GM12878 (cell line): Measurements from ENCODE around the gene LIN7B.

Experiments used
- BRCA1 ChIP-seq: IDR thresholded peaks from 2 replicates; pipeline ENCODE4 v1.6.1; 2011; ENCODE audit warnings: low read depth, low read length, improper control_type of control experiment
- FOXK2 ChIP-seq: fragments of 450-650 bp; IDR thresholded peaks from 2 replicates; pipeline ENCODE4 v1.6.1; 2017; ENCODE audit warnings: mild to moderate bottlenecking, moderate library complexity
- GABPA ChIP-seq: IDR thresholded peaks from 2 replicates; pipeline ENCODE4 v1.6.1; 2014; ENCODE audit warnings: antibody characterized with exemption, low read depth, mild to moderate bottlenecking, inconsistent platforms
- JUND ChIP-seq: IDR thresholded peaks from 2 replicates; pipeline ENCODE4 v1.6.1; 2012; ENCODE audit warnings: low read depth, mild to moderate bottlenecking, low read length, improper control_type of control experiment, moderate library complexity
- PAX5 ChIP-seq: IDR thresholded peaks from 2 replicates; pipeline ENCODE4 v1.6.1; 2011; ENCODE audit warnings: low read depth, low read length, borderline replicate concordance
- POLR2A ChIP-seq: IDR thresholded peaks from 2 replicates; pipeline ENCODE4 v1.6.1; 2011; ENCODE audit warnings: low read depth, mild to moderate bottlenecking, low read length
- RAD21 ChIP-seq: IDR thresholded peaks from 2 replicates; pipeline ENCODE4 v1.6.1; 2011; ENCODE audit warnings: mild to moderate bottlenecking, low read depth, low read length, moderate library complexity; ENCODE audit not compliant: insufficient read depth
- RUNX3 ChIP-seq: IDR thresholded peaks from 2 replicates; pipeline ENCODE4 v1.6.1; 2012; ENCODE audit warnings: low read length, inconsistent platforms
- YY1 ChIP-seq: IDR thresholded peaks from 2 replicates; pipeline ENCODE4 v1.6.1; 2011; ENCODE audit warnings: low read depth, mild to moderate bottlenecking, low read length
- TF ChIP-seq, protein P1 (sequence below): fragments of 450-650 bp; IDR thresholded peaks from 2 replicates; pipeline ENCODE4 v1.6.1; 2016; ENCODE audit warnings: mild to moderate bottlenecking, moderate library complexity, borderline replicate concordance
- TF ChIP-seq, protein P2 (sequence below), 3 experiments: IDR thresholded peaks in 2 of 3; conservative IDR thresholded peaks in 1 of 3; 2 replicates each; pipeline ENCODE4 v1.5.1; 2011; ENCODE audit warnings: low read depth in 3 of 3, low read length in 3 of 3, mild to moderate bottlenecking in 3 of 3, control low read depth in 2 of 3, moderate library complexity in 2 of 3, inconsistent platforms in 1 of 3, mixed read lengths in 1 of 3; ENCODE audit not compliant: control insufficient read depth in 2 of 3, insufficient read depth in 1 of 3; ENCODE audit errors: extremely low read depth in 1 of 3
- TF ChIP-seq, protein P3 (sequence below): IDR thresholded peaks from 2 replicates; pipeline ENCODE4 v1.6.1; 2011; ENCODE audit warnings: borderline replicate concordance, low read depth, mild to moderate bottlenecking, moderate library complexity, low read length; ENCODE audit not compliant: insufficient read depth, poor library complexity, severe bottlenecking
- TF ChIP-seq, protein P4 (sequence below): fragments of 150-350 bp; IDR thresholded peaks from 2 replicates; pipeline ENCODE4 v1.6.1; 2016; ENCODE audit warnings: low read depth, low read length
- TF ChIP-seq, protein P5 (sequence below): IDR thresholded peaks from 2 replicates; pipeline ENCODE4 v1.6.1; 2011; ENCODE audit warnings: low read depth, low read length, improper control_type of control experiment, borderline replicate concordance

DNA sequence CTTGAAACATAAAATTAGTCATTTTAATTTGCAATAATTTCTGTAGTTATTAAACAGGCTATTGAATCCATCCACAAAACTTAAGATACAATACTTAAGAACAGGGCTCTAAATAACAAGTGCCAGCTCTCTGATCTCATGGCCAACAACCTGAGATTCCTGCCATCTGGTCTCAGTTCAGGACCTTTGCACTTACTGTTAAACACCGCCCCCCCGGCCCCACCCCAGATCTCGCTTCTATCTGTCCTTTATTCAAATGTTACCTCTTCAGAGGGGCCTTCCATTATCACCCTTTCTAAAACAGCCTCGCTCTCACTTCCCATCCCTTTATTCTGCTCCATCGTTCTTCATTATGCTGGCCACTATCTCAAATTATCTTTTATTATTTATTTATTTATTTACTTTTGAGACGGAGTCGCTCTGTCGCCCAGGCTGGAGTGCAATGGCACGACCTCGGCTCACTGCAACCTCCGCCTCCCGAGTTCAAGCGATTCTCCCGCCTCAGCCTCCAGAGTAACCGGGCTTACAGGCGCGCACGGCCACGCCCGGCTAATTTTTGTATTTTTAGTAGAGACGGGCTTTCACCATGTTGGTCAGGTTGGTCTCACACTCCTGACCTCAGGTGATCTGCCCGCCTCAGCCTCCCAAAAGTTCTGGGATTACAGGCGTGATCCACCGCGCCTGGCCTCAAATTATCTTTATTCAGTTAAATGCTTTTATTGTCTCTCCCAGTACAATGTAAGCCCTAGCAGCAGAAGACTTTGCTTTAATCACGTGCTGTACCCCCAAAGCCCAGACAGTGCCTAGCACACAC is 29.8 kb upstream of the LIN7B start:
- TF ChIP-seq, protein P1, sequence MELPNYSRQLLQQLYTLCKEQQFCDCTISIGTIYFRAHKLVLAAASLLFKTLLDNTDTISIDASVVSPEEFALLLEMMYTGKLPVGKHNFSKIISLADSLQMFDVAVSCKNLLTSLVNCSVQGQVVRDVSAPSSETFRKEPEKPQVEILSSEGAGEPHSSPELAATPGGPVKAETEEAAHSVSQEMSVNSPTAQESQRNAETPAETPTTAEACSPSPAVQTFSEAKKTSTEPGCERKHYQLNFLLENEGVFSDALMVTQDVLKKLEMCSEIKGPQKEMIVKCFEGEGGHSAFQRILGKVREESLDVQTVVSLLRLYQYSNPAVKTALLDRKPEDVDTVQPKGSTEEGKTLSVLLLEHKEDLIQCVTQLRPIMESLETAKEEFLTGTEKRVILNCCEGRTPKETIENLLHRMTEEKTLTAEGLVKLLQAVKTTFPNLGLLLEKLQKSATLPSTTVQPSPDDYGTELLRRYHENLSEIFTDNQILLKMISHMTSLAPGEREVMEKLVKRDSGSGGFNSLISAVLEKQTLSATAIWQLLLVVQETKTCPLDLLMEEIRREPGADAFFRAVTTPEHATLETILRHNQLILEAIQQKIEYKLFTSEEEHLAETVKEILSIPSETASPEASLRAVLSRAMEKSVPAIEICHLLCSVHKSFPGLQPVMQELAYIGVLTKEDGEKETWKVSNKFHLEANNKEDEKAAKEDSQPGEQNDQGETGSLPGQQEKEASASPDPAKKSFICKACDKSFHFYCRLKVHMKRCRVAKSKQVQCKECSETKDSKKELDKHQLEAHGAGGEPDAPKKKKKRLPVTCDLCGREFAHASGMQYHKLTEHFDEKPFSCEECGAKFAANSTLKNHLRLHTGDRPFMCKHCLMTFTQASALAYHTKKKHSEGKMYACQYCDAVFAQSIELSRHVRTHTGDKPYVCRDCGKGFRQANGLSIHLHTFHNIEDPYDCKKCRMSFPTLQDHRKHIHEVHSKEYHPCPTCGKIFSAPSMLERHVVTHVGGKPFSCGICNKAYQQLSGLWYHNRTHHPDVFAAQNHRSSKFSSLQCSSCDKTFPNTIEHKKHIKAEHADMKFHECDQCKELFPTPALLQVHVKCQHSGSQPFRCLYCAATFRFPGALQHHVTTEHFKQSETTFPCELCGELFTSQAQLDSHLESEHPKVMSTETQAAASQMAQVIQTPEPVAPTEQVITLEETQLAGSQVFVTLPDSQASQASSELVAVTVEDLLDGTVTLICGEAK: no peak; the same call in 1 of the 2 replicates
- TF ChIP-seq FOXK2: no peak
- TF ChIP-seq, protein P2, sequence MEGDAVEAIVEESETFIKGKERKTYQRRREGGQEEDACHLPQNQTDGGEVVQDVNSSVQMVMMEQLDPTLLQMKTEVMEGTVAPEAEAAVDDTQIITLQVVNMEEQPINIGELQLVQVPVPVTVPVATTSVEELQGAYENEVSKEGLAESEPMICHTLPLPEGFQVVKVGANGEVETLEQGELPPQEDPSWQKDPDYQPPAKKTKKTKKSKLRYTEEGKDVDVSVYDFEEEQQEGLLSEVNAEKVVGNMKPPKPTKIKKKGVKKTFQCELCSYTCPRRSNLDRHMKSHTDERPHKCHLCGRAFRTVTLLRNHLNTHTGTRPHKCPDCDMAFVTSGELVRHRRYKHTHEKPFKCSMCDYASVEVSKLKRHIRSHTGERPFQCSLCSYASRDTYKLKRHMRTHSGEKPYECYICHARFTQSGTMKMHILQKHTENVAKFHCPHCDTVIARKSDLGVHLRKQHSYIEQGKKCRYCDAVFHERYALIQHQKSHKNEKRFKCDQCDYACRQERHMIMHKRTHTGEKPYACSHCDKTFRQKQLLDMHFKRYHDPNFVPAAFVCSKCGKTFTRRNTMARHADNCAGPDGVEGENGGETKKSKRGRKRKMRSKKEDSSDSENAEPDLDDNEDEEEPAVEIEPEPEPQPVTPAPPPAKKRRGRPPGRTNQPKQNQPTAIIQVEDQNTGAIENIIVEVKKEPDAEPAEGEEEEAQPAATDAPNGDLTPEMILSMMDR (IDR thresholded peaks at IDR 0.05 in 2 of 3, conservative IDR thresholded peaks at IDR 0.05 in 1 of 3; ENCODE audit: control insufficient read depth in 2 of 3, extremely low read depth in 1 of 3, insufficient read depth in 1 of 3, low read depth in 3 of 3, low read length in 3 of 3): no peak
- TF ChIP-seq BRCA1: no peak
- no peak for TF ChIP-seq RUNX3
- no peak for TF ChIP-seq JUND
- TF ChIP-seq, protein P3, sequence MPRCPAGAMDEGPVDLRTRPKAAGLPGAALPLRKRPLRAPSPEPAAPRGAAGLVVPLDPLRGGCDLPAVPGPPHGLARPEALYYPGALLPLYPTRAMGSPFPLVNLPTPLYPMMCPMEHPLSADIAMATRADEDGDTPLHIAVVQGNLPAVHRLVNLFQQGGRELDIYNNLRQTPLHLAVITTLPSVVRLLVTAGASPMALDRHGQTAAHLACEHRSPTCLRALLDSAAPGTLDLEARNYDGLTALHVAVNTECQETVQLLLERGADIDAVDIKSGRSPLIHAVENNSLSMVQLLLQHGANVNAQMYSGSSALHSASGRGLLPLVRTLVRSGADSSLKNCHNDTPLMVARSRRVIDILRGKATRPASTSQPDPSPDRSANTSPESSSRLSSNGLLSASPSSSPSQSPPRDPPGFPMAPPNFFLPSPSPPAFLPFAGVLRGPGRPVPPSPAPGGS: no peak
- no peak for TF ChIP-seq RAD21
- TF ChIP-seq YY1: no peak
- no peak for TF ChIP-seq POLR2A
- TF ChIP-seq PAX5: no peak
- TF ChIP-seq GABPA: no peak
- TF ChIP-seq, protein P4, sequence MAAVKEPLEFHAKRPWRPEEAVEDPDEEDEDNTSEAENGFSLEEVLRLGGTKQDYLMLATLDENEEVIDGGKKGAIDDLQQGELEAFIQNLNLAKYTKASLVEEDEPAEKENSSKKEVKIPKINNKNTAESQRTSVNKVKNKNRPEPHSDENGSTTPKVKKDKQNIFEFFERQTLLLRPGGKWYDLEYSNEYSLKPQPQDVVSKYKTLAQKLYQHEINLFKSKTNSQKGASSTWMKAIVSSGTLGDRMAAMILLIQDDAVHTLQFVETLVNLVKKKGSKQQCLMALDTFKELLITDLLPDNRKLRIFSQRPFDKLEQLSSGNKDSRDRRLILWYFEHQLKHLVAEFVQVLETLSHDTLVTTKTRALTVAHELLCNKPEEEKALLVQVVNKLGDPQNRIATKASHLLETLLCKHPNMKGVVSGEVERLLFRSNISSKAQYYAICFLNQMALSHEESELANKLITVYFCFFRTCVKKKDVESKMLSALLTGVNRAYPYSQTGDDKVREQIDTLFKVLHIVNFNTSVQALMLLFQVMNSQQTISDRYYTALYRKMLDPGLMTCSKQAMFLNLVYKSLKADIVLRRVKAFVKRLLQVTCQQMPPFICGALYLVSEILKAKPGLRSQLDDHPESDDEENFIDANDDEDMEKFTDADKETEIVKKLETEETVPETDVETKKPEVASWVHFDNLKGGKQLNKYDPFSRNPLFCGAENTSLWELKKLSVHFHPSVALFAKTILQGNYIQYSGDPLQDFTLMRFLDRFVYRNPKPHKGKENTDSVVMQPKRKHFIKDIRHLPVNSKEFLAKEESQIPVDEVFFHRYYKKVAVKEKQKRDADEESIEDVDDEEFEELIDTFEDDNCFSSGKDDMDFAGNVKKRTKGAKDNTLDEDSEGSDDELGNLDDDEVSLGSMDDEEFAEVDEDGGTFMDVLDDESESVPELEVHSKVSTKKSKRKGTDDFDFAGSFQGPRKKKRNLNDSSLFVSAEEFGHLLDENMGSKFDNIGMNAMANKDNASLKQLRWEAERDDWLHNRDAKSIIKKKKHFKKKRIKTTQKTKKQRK: no peak
- TF ChIP-seq, protein P5, sequence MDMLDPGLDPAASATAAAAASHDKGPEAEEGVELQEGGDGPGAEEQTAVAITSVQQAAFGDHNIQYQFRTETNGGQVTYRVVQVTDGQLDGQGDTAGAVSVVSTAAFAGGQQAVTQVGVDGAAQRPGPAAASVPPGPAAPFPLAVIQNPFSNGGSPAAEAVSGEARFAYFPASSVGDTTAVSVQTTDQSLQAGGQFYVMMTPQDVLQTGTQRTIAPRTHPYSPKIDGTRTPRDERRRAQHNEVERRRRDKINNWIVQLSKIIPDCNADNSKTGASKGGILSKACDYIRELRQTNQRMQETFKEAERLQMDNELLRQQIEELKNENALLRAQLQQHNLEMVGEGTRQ: no peak
